ENCODE results near the gene OOSP2. TPM values are rescaled to one million over a fixed set of nuclear protein-coding genes. Genes with fewer than 3 reads are reported as not detected.

The OOSP2 gene, protein sequence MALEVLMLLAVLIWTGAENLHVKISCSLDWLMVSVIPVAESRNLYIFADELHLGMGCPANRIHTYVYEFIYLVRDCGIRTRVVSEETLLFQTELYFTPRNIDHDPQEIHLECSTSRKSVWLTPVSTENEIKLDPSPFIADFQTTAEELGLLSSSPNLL
- total RNA-seq (2012; rRNA removed) (not detected in 2 replicates), polyA plus RNA-seq (2012; rRNA removed) (not detected in 2 replicates), Bru-seq, nascent RNA (not detected), BruChase-seq, experiment 1, labeled RNA remaining after a 6-hour chase (not detected), BruChase-seq, experiment 2, labeled RNA remaining after a 2-hour chase (not detected)
- polyA plus RNA-seq (2012; cell fraction: cytosol; rRNA removed) = not detected in 2 replicates
- not detected in 2 replicates for polyA plus RNA-seq (2012; cell fraction: nucleus; rRNA removed; ENCODE audit: low replicate concordance)
- long read RNA-seq = 0 reads

- dilution Hi-C loops (cut with HindIII; ENCODE audit: low sequenced_read_pairs, unreplicated experiment) (no loop called here), intact Hi-C loops (cut with micrococcal nuclease) (no loop called here), in situ Hi-C loops (cut with MboI; ENCODE audit: low sequenced_read_pairs) (no loop called here)
- Histone ChIP-seq H4K91ac (ENCODE audit: insufficient read depth, low read depth, low read length) (no peak within 1 kb of the TSS), H3K23ac (ENCODE audit: low read depth, low read length) (no peak within 1 kb of the TSS), H4K8ac (ENCODE audit: low read depth in 2 of 2, low read length in 2 of 2) (no peak within 1 kb of the TSS), H3K79me1 (ENCODE audit: low read depth in 1 of 2, low read length in 2 of 2) (no peaks in the 10 kb centered on the region), H3K9ac (ENCODE audit: low read depth, low read length) (no peak within 1 kb of the TSS), H3K18ac (ENCODE audit: low read depth, low read length) (no peak within 1 kb of the TSS), H3K27ac (ENCODE audit: insufficient read depth, low read length) (no peak within 1 kb of the TSS), H3K4me3 (ENCODE audit: insufficient read depth, low read depth, low read length) (no peak within 1 kb of the TSS), H3K36me3 (ENCODE audit: control insufficient read depth, insufficient read depth, low read length) (no peaks in the 10 kb centered on the region), H4K20me1 (ENCODE audit: insufficient read depth, low read length) (no peaks in the 10 kb centered on the region), H3K4ac (ENCODE audit: low read depth, low read length) (no peak within 1 kb of the TSS), H2AK5ac (ENCODE audit: low read depth, low read length) (no peak within 1 kb of the TSS), H3K14ac (replicated peaks; ENCODE audit: low read depth, low read length) (no peak within 1 kb of the TSS), H3K9me3 (ENCODE audit: control insufficient read depth, insufficient read depth, low read length) (no peaks in the 10 kb centered on the region), H3K9me1 (ENCODE audit: insufficient read depth, low read length) (no peaks in the 10 kb centered on the region), H2BK20ac (ENCODE audit: low read depth, low read length) (no peak within 1 kb of the TSS), H2AFZ (replicated peaks; ENCODE audit: low read length, poor library complexity) (no peak within 1 kb of the TSS), H2BK15ac (ENCODE audit: low read depth, low read length) (no peak within 1 kb of the TSS), H3K27me3 (ENCODE audit: control insufficient read depth, insufficient read depth, low read length) (no peaks in the 10 kb centered on the region), H3K4me2 (ENCODE audit: low read depth, low read length) (no peak within 1 kb of the TSS), H3K56ac (ENCODE audit: extremely low read depth, insufficient read depth, low read length) (no peak within 1 kb of the TSS), H2AK9ac (replicated peaks; ENCODE audit: low read depth, low read length, poor library complexity) (no peak within 1 kb of the TSS), H4K5ac (ENCODE audit: low read depth, low read length) (no peak within 1 kb of the TSS), H2BK120ac (ENCODE audit: low read depth, low read length) (no peak within 1 kb of the TSS), H3K4me1 (ENCODE audit: control insufficient read depth, insufficient read depth, low read length) (no peaks in the 10 kb centered on the region), H2BK5ac (ENCODE audit: low read depth, low read length, poor library complexity, severe bottlenecking) (no peak within 1 kb of the TSS)
- ChIA-PET CTCF (no interaction called here), POLR2A (ENCODE audit: unreplicated experiment) (no interaction called here)
- ATAC-seq (ENCODE audit: low read depth) (no peak), DNase-seq (no peak)
- no CpG with 5 or more reads among the region's 8 CpGs for WGBS, 2 experiments (ENCODE audit: extremely low coverage in 2 of 2, insufficient read length in 1 of 2)
- BruUV-seq (replicated peaks) = no TSS peak
- TF ChIP-seq SMC3 (IDR thresholded peaks at IDR 0.05; ENCODE audit: low read depth, low read length) (no peak), MXI1 (IDR thresholded peaks at IDR 0.05; ENCODE audit: borderline replicate concordance, low read depth, low read length) (no peak), MAFK (IDR thresholded peaks at IDR 0.05; ENCODE audit: low read depth, low read length) (no peak), CEBPB (IDR thresholded peaks at IDR 0.05; ENCODE audit: low read depth, low read length) (no peak), RCOR1 (IDR thresholded peaks at IDR 0.05; ENCODE audit: insufficient replicate concordance, low read length) (no peak), BHLHE40 (IDR thresholded peaks at IDR 0.05; ENCODE audit: low read depth, low read length) (no peak), CHD1 (IDR thresholded peaks at IDR 0.05; ENCODE audit: low read depth, low read length) (no peak), POLR2A (IDR thresholded peaks at IDR 0.05; ENCODE audit: low read depth, low read length) (no peak), CTCF (conservative IDR thresholded peaks at IDR 0.05; ENCODE audit: low read depth, low read length) (no peak), NFE2L2 (IDR thresholded peaks at IDR 0.05; ENCODE audit: low read depth, low read length) (no peak), RAD21 (IDR thresholded peaks at IDR 0.05; ENCODE audit: low read length) (no peak)
- TF ChIP-seq, protein P1, sequence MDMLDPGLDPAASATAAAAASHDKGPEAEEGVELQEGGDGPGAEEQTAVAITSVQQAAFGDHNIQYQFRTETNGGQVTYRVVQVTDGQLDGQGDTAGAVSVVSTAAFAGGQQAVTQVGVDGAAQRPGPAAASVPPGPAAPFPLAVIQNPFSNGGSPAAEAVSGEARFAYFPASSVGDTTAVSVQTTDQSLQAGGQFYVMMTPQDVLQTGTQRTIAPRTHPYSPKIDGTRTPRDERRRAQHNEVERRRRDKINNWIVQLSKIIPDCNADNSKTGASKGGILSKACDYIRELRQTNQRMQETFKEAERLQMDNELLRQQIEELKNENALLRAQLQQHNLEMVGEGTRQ (IDR thresholded peaks at IDR 0.05; ENCODE audit: low read depth, low read length) = no peak
- TF ChIP-seq, protein P2, sequence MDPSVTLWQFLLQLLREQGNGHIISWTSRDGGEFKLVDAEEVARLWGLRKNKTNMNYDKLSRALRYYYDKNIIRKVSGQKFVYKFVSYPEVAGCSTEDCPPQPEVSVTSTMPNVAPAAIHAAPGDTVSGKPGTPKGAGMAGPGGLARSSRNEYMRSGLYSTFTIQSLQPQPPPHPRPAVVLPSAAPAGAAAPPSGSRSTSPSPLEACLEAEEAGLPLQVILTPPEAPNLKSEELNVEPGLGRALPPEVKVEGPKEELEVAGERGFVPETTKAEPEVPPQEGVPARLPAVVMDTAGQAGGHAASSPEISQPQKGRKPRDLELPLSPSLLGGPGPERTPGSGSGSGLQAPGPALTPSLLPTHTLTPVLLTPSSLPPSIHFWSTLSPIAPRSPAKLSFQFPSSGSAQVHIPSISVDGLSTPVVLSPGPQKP (IDR thresholded peaks at IDR 0.05; ENCODE audit: borderline replicate concordance, low read depth, low read length) = no peak
Observed at GRCh38 chr11:60040109-60040508, at the start of gene OOSP2. TSS of gene OOSP2 (plus strand) at chr11:60040409. CDS start at chr11:60040460, 51 bp downstream.
